ELR (cell line): ENCODE measurements around the gene COL3A1.

Source experiments
- DNase-seq: peaks from one replicate; pipeline ENCODE4 v3.0.0-alpha.2; 2015; ENCODE audit warnings: low read depth

Gene COL3A1

GRCh38 chr2:188976545-188977268 lies 2.5 kb downstream of the COL3A1 start:
- DNase-seq: peak; percentile 76

DNA sequence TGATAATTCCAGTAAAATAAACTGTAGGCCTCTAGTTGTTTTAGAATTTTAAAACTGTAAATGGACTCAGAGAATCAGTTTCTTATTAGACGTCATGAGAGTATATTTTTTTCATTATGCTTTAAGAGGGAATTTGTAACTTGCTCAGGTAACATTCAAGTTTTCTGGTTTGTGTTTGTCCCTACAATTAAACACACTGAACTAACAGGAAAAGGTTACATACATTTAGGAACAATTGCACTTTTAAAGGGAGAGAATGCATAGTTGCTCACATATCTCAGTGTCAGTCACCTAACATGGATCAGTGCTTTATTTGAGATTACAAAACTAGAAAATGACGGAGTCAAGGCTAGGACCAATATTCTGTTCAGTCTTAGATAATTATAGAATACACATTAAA lies 3.1 kb downstream of the COL3A1 start:
- DNase-seq: no peak

GRCh38 chr2:188978291-188979081 lies 4.3 kb downstream of the COL3A1 start:
- peak; percentile 69 for DNase-seq

DNA sequence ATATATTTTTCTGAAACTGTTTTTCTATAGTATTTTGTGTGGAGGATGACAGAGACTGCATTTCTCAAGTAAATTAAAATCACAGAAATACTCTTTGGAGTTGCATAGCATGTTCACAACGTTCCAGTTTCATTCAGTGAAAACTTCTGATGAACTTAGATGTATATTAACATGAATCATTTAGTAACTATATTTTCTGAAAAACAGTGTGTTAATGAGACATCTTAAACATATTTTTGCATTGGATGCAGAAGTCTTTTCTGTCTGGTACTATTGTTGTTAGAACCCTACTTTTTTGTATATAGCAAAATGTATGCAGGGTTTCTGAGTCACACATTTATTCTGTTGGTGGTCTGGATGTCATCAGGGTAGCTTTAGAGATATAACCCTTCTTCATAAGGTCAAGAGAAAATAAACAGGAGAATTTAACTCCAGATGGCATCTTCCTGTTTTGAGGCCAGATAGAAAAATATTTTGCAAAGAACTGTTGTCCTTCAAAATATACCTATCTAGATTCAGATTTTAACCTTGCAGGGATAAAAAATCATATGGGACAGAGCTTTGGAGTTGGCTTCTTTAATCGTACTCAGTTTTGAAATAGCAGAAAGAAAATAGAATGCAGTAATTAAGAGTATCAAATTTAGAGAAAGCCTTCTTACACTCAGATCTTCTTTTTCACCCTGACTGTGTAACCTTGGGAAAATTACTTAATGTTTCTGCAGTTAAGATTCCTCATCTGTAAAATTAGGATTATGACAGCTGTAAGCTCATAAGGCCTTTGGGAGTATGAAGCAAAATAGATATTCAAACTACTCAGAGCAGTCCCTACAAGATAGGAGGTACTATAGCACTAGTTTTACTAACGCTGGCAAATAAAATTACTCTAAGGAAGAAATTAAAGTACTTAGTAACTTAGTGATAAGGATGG lies 5.3 kb downstream of the COL3A1 start:
- peak; percentile 62 for DNase-seq

GRCh38 chr2:188983427-188984064 lies 9.4 kb downstream of the COL3A1 start:
- DNase-seq: peak; percentile 72

GRCh38 chr2:188984065-188984491 lies 9.9 kb downstream of the COL3A1 start:
- DNase-seq: peak; percentile 60

GRCh38 chr2:188984680-188985079 lies 10.5 kb downstream of the COL3A1 start:
- DNase-seq: peak; percentile 87

DNA sequence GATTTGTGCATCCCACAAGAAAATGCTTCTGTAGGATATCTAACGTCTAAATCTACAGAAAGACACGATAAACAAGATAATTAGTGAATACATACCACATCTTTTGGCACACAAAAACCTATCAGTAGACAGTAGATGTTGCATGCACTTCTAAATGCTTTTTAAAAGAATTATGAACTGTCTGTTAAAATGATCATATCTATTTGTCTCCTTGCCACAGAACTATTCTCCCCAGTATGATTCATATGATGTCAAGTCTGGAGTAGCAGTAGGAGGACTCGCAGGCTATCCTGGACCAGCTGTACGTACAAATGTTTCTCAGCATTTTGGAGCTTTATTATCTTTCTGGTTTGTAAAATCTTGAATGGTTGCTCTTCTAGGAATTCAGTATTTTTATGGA lies 12.7 kb downstream of the COL3A1 start:
- peak; percentile 45 for DNase-seq

DNA sequence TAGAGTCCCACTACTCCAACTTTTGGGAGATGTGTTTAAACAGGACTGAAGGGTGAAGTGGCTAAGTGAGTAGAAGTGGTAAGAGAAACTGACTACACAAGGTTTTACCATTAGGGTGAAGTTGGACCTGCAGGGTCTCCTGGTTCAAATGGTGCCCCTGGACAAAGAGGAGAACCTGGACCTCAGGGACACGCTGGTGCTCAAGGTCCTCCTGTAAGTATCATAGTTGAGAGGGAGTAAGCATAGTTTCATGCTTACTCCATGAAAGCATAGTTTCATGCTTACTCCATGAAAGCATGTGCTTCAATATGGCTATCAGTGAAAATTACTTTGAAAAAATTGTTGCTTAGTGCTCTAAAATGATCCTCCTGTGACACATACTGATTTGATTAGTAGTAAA lies 19.1 kb downstream of the COL3A1 start:
- no peak for DNase-seq

DNA sequence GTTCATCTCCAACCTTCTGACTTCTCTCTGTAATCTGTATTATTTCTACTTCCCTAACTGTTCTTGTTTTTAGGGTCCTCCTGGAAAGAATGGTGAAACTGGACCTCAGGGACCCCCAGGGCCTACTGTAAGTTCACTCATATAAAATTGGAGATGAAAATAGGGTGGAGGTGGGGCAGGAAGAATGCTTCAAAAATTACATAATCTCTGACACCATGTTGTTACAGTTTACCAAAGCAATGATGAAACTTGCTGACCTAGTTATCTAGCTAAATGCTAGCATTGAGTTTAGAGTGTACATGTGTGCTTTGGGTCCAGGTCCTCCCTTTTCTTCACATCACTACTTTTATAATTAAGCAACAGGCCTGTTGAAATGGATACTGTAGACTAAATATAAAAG lies 23.1 kb downstream of the COL3A1 start:
- DNase-seq: no peak

GRCh38 chr2:189000221-189000620 lies 26.0 kb downstream of the COL3A1 start:
- no peak for DNase-seq

DNA sequence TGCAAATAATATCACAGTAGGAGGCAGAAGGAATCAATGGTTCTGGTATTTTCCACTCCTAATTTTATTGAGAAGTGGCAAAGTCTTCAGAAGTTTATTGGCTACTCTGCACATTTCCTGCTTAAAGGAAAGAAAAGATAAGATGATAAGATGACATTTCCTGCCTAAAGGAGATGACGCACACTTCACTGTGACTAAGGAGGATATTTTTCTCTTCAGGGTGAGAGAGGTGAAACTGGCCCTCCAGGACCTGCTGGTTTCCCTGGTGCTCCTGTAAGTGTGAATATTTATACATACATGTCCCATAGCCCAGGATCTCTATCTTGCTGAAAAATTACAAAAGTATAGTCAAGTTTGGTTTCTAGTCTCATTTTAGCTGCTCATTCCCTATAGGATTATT lies 27.9 kb downstream of the COL3A1 start:
- peak; percentile 91 for DNase-seq

GRCh38 chr2:189008555-189009262 lies 34.5 kb downstream of the COL3A1 start:
- DNase-seq: no peak

DNA sequence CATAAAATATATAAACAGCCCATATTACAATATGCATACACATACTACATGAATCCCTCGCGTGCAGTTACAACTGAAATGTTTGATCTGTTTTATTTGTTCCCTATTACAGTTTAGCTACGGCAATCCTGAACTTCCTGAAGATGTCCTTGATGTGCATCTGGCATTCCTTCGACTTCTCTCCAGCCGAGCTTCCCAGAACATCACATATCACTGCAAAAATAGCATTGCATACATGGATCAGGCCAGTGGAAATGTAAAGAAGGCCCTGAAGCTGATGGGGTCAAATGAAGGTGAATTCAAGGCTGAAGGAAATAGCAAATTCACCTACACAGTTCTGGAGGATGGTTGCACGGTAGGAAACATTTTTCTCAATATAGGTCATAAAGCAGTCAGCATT lies 36.4 kb downstream of the COL3A1 start:
- no peak for DNase-seq

DNA sequence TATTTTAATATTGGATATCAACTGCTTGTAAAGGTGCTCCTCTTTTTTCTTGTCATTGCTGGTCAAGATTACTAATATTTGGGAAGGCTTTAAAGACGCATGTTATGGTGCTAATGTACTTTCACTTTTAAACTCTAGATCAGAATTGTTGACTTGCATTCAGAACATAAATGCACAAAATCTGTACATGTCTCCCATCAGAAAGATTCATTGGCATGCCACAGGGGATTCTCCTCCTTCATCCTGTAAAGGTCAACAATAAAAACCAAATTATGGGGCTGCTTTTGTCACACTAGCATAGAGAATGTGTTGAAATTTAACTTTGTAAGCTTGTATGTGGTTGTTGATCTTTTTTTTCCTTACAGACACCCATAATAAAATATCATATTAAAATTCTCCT lies 38.2 kb downstream of the COL3A1 start:
- no peak for DNase-seq

DNA sequence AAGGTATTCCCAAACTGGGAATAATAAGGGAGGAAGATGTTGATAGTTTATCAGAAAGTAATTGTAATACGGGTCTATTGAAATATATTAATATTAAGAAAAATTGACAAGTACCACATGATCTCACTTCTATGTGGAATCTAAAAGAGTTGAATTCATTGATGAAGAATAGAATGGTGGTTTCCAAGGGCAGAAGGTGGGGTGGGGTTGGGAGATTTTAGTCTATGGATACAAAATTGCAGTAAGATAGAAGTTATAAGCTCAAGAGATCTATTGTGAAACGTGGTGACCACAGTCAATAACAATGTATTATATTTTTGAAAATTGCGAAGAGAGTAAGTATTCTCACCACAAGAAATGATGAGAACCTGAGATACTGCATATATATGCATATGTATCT lies 38.9 kb downstream of the COL3A1 start:
- no peak for DNase-seq

DNA sequence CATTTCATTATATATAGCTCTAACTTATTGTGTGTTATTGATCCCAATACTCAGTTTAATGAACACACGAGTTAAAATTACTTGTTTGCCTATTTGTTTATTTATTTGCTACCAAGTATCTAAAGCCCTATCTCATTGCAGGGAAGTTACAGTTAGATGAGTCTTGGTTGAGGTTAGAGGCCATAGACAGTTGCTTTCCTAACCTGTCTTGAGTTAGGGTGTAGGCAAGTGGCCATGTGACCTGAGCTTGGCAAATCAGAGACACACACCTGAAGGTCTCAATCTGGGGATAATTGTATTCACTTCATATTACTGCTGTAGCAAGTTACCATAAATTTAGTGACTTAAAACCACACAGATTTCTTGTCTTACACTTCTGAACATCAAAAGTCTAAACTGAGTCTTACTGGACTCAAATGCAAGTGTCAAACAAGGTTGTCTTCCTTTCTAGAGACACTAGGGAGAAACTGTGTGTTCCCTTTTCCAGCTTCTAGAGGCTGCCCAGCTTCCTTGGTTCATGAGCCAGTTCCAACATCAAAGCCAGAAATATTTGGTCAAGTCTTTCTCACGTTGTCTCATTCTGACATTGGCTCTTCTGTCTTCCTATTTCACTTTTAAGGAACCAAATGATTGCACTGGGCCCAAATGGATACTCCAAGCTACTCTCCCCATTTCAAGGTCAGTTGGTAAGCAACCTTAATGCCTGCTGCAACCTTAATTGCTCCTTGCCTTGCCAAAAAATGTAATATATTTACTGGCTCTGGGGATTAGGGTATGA lies 39.7 kb downstream of the COL3A1 start:
- no peak for DNase-seq

- no peak for DNase-seq
These were observed 40.4 kb downstream of the COL3A1 start for GRCh38 chr2:189014449-189015138.

DNA sequence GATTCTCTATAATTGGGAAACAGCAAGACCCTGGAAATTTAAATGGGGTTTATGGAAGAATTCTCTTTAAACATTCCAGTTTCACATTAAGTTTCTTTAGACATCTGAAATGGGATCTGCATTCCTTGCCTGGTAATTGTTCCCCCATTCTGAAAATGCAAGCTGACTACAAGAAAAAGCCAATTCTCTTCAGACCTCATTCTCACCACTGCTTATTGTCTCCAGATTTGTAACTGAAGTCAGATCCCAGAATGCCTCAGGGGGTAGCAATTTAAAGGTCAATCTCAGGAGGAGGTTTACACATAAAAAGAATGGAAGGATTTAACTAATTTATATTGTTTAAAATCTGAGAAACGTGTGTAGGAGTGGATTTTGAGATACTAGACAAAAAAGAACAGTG lies 41.2 kb downstream of the COL3A1 start:
- DNase-seq: no peak

GRCh38 chr2:189016311-189016861 lies 42.2 kb downstream of the COL3A1 start:
- DNase-seq: no peak
